Dendritic cell treated with granulocyte-macrophage colony-stimulating factor and Interleukin-4, amounts not matched to agents 40 ng/mL and 50 ng/mL, for 4 days (primary cell): Measurements from ENCODE around the gene NCKAP1.
A peak's percentile ranks its signal among the peaks of the same experiment; 100 is the strongest.
"Not testable (repeated sequence)": the region's sequence is repeated elsewhere in the genome, so short reads cannot be mapped to it uniquely, and the experiment has no call there.

Experiments
- H3K27ac Mint-ChIP-seq: one replicate; pipeline ENCODE4 v1.8.0; 2022; ENCODE audit warnings: mild to moderate bottlenecking, mixed read lengths
- H3K27me3 Mint-ChIP-seq: one replicate; pipeline ENCODE4 v1.8.0; 2022; ENCODE audit warnings: mild to moderate bottlenecking, mixed read lengths
- H3K36me3 Mint-ChIP-seq: one replicate; pipeline ENCODE4 v1.8.0; 2022; ENCODE audit warnings: low read depth, mixed read lengths
- H3K4me1 Mint-ChIP-seq: one replicate; pipeline ENCODE4 v1.8.0; 2022; ENCODE audit warnings: low read depth, mixed read lengths
- H3K4me3 Mint-ChIP-seq: one replicate; pipeline ENCODE4 v1.8.0; 2022; ENCODE audit warnings: mild to moderate bottlenecking, moderate library complexity, mixed read lengths
- H3K9me3 Mint-ChIP-seq: one replicate; pipeline ENCODE4 v1.8.0; 2022; ENCODE audit warnings: mixed read lengths
- intact Hi-C: fragments of 100-400 bp; cut with micrococcal nuclease; formaldehyde crosslinking; loops from one replicate; pipeline ENCODE4 v1.15.0; 2022

NCKAP1 gene

GRCh38 chr2:183057333-183057985 lies 19.2 kb upstream of the NCKAP1 start:
- no peak overlapping the region for H3K27ac Mint-ChIP-seq
- no peak overlapping the region for H3K4me3 Mint-ChIP-seq
- H3K27me3 Mint-ChIP-seq, result peaks cover 68% of the 10 kb centered on the region
- H3K36me3 Mint-ChIP-seq, result no peaks in the 10 kb centered on the region
- no peaks in the 10 kb centered on the region for H3K4me1 Mint-ChIP-seq
- intact Hi-C loops, result no loop called here
- no peaks in the 10 kb centered on the region for H3K9me3 Mint-ChIP-seq

- peaks cover 13% of the 10 kb centered on the region for H3K9me3 Mint-ChIP-seq
- no peak overlapping the region for H3K27ac Mint-ChIP-seq
- H3K27me3 Mint-ChIP-seq, result peaks cover 35% of the 10 kb centered on the region
- H3K36me3 Mint-ChIP-seq, result no peaks in the 10 kb centered on the region
- intact Hi-C loops, result no loop called here
- H3K4me3 Mint-ChIP-seq, result no peak overlapping the region
- H3K4me1 Mint-ChIP-seq, result no peaks in the 10 kb centered on the region
Observed at GRCh38 chr2:183049420-183049819, 11.2 kb upstream of the NCKAP1 start.

- H3K9me3 Mint-ChIP-seq, result peaks cover 13% of the 10 kb centered on the region
- H3K36me3 Mint-ChIP-seq, H3K27ac Mint-ChIP-seq, intact Hi-C loops, H3K4me3 Mint-ChIP-seq, H3K4me1 Mint-ChIP-seq: not testable (repeated sequence)
- H3K27me3 Mint-ChIP-seq, result peaks cover 31% of the 10 kb centered on the region
Observed at GRCh38 chr2:183047486-183048125, 9.3 kb upstream of the NCKAP1 start.

GRCh38 chr2:183043580-183043979 lies 5.3 kb upstream of the NCKAP1 start:
- Mint-ChIP-seq H3K9me3 (peaks cover 13% of the 10 kb centered on the region), H3K27me3 (peaks cover 48% of the 10 kb centered on the region)
- H3K36me3 Mint-ChIP-seq, H3K4me1 Mint-ChIP-seq, H3K4me3 Mint-ChIP-seq, H3K27ac Mint-ChIP-seq, intact Hi-C loops: not testable (repeated sequence)

GRCh38 chr2:183040604-183041003 lies 2.3 kb upstream of the NCKAP1 start:
- Mint-ChIP-seq H3K27ac (no peak overlapping the region), H3K27me3 (peaks cover 67% of the 10 kb centered on the region), H3K36me3 (no peaks in the 10 kb centered on the region), H3K4me3 (no peak overlapping the region), H3K9me3 (peaks cover 11% of the 10 kb centered on the region), H3K4me1 (peaks cover 9% of the 10 kb centered on the region)
- intact Hi-C loops, result no loop called here

GRCh38 chr2:183037553-183038340 lies 510 bp downstream of the NCKAP1 start:
- H3K9me3 Mint-ChIP-seq, result no peaks in the 10 kb centered on the region
- intact Hi-C loops, result no loop called here
- H3K4me1 Mint-ChIP-seq, result peaks cover 9% of the 10 kb centered on the region
- H3K27me3 Mint-ChIP-seq, result peaks cover 84% of the 10 kb centered on the region
- H3K4me3 Mint-ChIP-seq, result peak overlapping the region; percentile 70
- H3K27ac Mint-ChIP-seq, result no peak overlapping the region
- H3K36me3 Mint-ChIP-seq, result no peaks in the 10 kb centered on the region

- H3K36me3 Mint-ChIP-seq, result no peaks in the 10 kb centered on the region
- peaks cover 80% of the 10 kb centered on the region for H3K27me3 Mint-ChIP-seq
- intact Hi-C loops, result no loop called here
- H3K4me3 Mint-ChIP-seq, result no peak overlapping the region
- H3K9me3 Mint-ChIP-seq, result no peaks in the 10 kb centered on the region
- H3K27ac Mint-ChIP-seq, result no peak overlapping the region
- H3K4me1 Mint-ChIP-seq, result peaks cover 9% of the 10 kb centered on the region
Observed at GRCh38 chr2:183037074-183037552, 1.1 kb downstream of the NCKAP1 start.

GRCh38 chr2:183035954-183036669 lies 2.1 kb downstream of the NCKAP1 start:
- H3K4me3 Mint-ChIP-seq, result no peak overlapping the region
- H3K4me1 Mint-ChIP-seq, result peaks cover 9% of the 10 kb centered on the region
- H3K27me3 Mint-ChIP-seq, result peaks cover 80% of the 10 kb centered on the region
- intact Hi-C loops, result no loop called here
- H3K27ac Mint-ChIP-seq, result no peak overlapping the region
- H3K9me3 Mint-ChIP-seq, result no peaks in the 10 kb centered on the region
- H3K36me3 Mint-ChIP-seq, result no peaks in the 10 kb centered on the region

- Mint-ChIP-seq H3K27me3 (peaks cover 77% of the 10 kb centered on the region), H3K4me3 (no peak overlapping the region), H3K27ac (no peak overlapping the region), H3K4me1 (peaks cover 9% of the 10 kb centered on the region), H3K36me3 (no peaks in the 10 kb centered on the region), H3K9me3 (no peaks in the 10 kb centered on the region)
- intact Hi-C loops, result no loop called here
Observed at GRCh38 chr2:183035298-183035953, 2.8 kb downstream of the NCKAP1 start.

GRCh38 chr2:183034806-183035205 lies 3.5 kb downstream of the NCKAP1 start:
- H3K9me3 Mint-ChIP-seq, result no peaks in the 10 kb centered on the region
- intact Hi-C loops, result no loop called here
- H3K27me3 Mint-ChIP-seq, result peaks cover 77% of the 10 kb centered on the region
- no peaks in the 10 kb centered on the region for H3K36me3 Mint-ChIP-seq
- no peak overlapping the region for H3K4me3 Mint-ChIP-seq
- peaks cover 9% of the 10 kb centered on the region for H3K4me1 Mint-ChIP-seq
- H3K27ac Mint-ChIP-seq, result no peak overlapping the region

- peaks cover 79% of the 10 kb centered on the region for H3K27me3 Mint-ChIP-seq
- intact Hi-C loops, result no loop called here
Observed at GRCh38 chr2:183033951-183034350, 4.3 kb downstream of the NCKAP1 start.

GRCh38 chr2:183031911-183032794 lies 6.1 kb downstream of the NCKAP1 start:
- Mint-ChIP-seq H3K27ac (no peak overlapping the region), H3K27me3 (peaks cover 74% of the 10 kb centered on the region), H3K4me1 (no peaks in the 10 kb centered on the region), H3K36me3 (no peaks in the 10 kb centered on the region), H3K4me3 (no peak overlapping the region), H3K9me3 (no peaks in the 10 kb centered on the region)
- intact Hi-C loops, result no loop called here

More at GRCh38 chr2:183033951-183034350, 4.3 kb downstream of the NCKAP1 start:
- no peak overlapping the region for H3K4me3 Mint-ChIP-seq
- H3K27ac Mint-ChIP-seq, result no peak overlapping the region
- H3K36me3 Mint-ChIP-seq, result no peaks in the 10 kb centered on the region
- H3K9me3 Mint-ChIP-seq, result no peaks in the 10 kb centered on the region
- peaks cover 7% of the 10 kb centered on the region for H3K4me1 Mint-ChIP-seq

GRCh38 chr2:183029219-183029618 lies 9.0 kb downstream of the NCKAP1 start:
- no peaks in the 10 kb centered on the region for H3K4me1 Mint-ChIP-seq
- no peak overlapping the region for H3K27ac Mint-ChIP-seq
- no peaks in the 10 kb centered on the region for H3K36me3 Mint-ChIP-seq
- no peak overlapping the region for H3K4me3 Mint-ChIP-seq
- H3K27me3 Mint-ChIP-seq, result peaks cover 71% of the 10 kb centered on the region
- no peaks in the 10 kb centered on the region for H3K9me3 Mint-ChIP-seq
- intact Hi-C loops, result no loop called here
